T-cell (primary cell): ENCODE results near the gene FAM20B. TPM values are rescaled to one million over a fixed set of nuclear protein-coding genes. Genes with fewer than 3 reads are reported as not detected.

Source experiments
- ATAC-seq, 4 experiments: fragments of 200-7000 bp in 3 of 4; fragments of 150-1000 bp in 1 of 4; cut with Tn5 transposase; replicated peaks in 1 of 4; 1 replicate in 3 of 4; 2 replicates in 1 of 4; pipeline ENCODE4 v1.10.0; 2021; ENCODE audit warnings: moderate library complexity in 3 of 4, mild to moderate bottlenecking in 2 of 4, moderate number of reproducible peaks in 1 of 4
- CTCF ChIA-PET, 2 donors: fragments of 300-600 bp; sonication (Branson Sonifier 250); formaldehyde crosslinking; loops; one replicate each; lab custom pipeline; 2022; ENCODE audit warnings: antibody characterized with exemption in 2 of 2; lab: Charles Lee
- POLR2A ChIA-PET, 2 donors: fragments of 300-600 bp; sonication (Branson Sonifier 250); formaldehyde crosslinking; loops; one replicate each; lab custom pipeline; 2022; ENCODE audit warnings: antibody characterized with exemption in 2 of 2; lab: Charles Lee
- DNase-seq, 35 experiments: peaks; one replicate each; pipeline versions ENCODE4 v3.0.0 to v3.0.0-alpha.2; 2013 to 2023
- H3K27ac ChIP-seq: one replicate; pipeline ENCODE4 v1.5.1; 2013; ENCODE audit warnings: low read length
- H3K27me3 ChIP-seq, 2 experiments: replicated peaks in 1 of 2; 1 replicate in 1 of 2; 2 replicates in 1 of 2; pipeline versions ENCODE4 v1.6.1 to v1.7.0; 2013; ENCODE audit warnings: low read length in 1 of 2, mixed read lengths in 1 of 2; ENCODE audit not compliant: control insufficient read depth in 2 of 2, insufficient read depth in 2 of 2; ENCODE audit errors: extremely low read depth in 1 of 2
- H3K36me3 ChIP-seq, 2 donors: 1 replicate in 1 of 2; 2 replicates in 1 of 2; pipeline versions ENCODE4 v1.6.1 to v1.7.0; 2013; ENCODE audit warnings: low read length in 1 of 2; ENCODE audit not compliant: control insufficient read depth in 2 of 2, insufficient read depth in 1 of 2; ENCODE audit errors: extremely low read depth in 1 of 2
- H3K4me1 ChIP-seq, 2 experiments: 1 replicate in 1 of 2; 2 replicates in 1 of 2; pipeline versions ENCODE4 v1.6.1 to v1.7.0; 2013; ENCODE audit warnings: low read length in 2 of 2, mixed read lengths in 1 of 2; ENCODE audit not compliant: insufficient read depth in 2 of 2, control insufficient read depth in 1 of 2; ENCODE audit errors: extremely low read depth in 1 of 2
- H3K4me3 ChIP-seq, 2 donors: 1 replicate in 1 of 2; 2 replicates in 1 of 2; pipeline versions ENCODE4 v1.5.1 to v1.7.0; 2013; ENCODE audit warnings: mild to moderate bottlenecking in 2 of 2, low read length in 1 of 2, moderate library complexity in 1 of 2; ENCODE audit not compliant: control insufficient read depth in 1 of 2; ENCODE audit errors: extremely low read depth in 1 of 2
- H3K9me3 ChIP-seq: 2 replicates; pipeline ENCODE4 v1.7.0; 2013
- H3K27ac Mint-ChIP-seq, 2 donors: one replicate each; pipeline ENCODE4 v1.8.0; 2020 to 2021; ENCODE audit warnings: mild to moderate bottlenecking in 2 of 2, mixed read lengths in 2 of 2
- H3K27me3 Mint-ChIP-seq, 2 donors: one replicate each; pipeline ENCODE4 v1.8.0; 2021 to 2022; ENCODE audit warnings: mixed read lengths in 2 of 2
- H3K36me3 Mint-ChIP-seq: one replicate; pipeline ENCODE4 v1.8.0; 2021; ENCODE audit warnings: mixed read lengths
- H3K4me1 Mint-ChIP-seq, 3 donors: one replicate each; pipeline ENCODE4 v1.8.0; 2020 to 2022; ENCODE audit warnings: mixed read lengths in 3 of 3, mild to moderate bottlenecking in 1 of 3
- H3K4me3 Mint-ChIP-seq, 3 donors: one replicate each; pipeline ENCODE4 v1.8.0; 2020 to 2022; ENCODE audit warnings: mild to moderate bottlenecking in 3 of 3, mixed read lengths in 3 of 3, moderate library complexity in 3 of 3
- H3K9me3 Mint-ChIP-seq, 3 donors: one replicate each; pipeline ENCODE4 v1.8.0; 2020 to 2022; ENCODE audit warnings: mixed read lengths in 3 of 3
- WGBS: methylation state at CpG from one replicate; pipeline ENCODE4 v1.1.5; 2013; ENCODE audit warnings: missing lambda C conversion rate; ENCODE audit not compliant: insufficient coverage; 5-methylcytosine and 5-hydroxymethylcytosine counted together
- total RNA-seq, 35 experiments: library from RNA in 6 of 35; stranded (reverse) in 6 of 35; fragments of 120-200 nt in 1 of 35; gene quantifications; one replicate each; pipeline versions ENCODE4 v1.2.1 to v1.2.4 and lab custom pipeline; 2013 to 2026

FAM20B gene
- total RNA-seq, 5 donors from 2014 or later (not counting 1 experiment from before 2014, with no cell fraction given), result 17.2 to 26.6 (median 25.5) TPM

DNA sequence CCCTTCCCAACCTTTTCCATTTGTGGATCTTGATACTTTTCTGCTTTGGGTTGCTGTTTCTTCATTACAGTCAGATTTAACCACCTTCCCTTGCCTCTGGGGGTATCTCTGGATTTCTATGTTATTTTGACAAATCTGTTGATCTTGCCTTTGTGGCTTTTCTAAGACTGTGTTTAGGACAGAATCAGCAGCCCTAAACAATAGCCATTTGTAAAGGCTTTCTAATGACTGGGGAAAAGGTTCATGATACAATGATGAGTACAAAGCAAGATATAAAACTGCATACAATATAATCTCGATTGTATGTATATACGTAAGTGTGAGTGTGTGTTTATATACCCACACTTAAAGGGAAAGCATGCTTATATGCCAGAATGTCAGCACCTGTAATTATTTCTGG, 27.8 kb downstream of the FAM20B start:
- ChIA-PET CTCF (interaction anchor here in 1 of 2 donors (0.6 kb wide), 1 partner anchor 117 kb away, joined by 5 read pairs; no protein-coding TSS in a partner anchor), POLR2A (interaction anchor here in 1 of 2 donors (0.7 kb wide), 1 partner anchor 34 kb away, joined by 3 read pairs; no protein-coding TSS in a partner anchor)
- Histone ChIP-seq H3K4me3 (no peak overlapping the region), H3K36me3 (peaks cover 2 to 19% of the 10 kb centered on the region in 2 donors), H3K27ac (no peak overlapping the region), H3K9me3 (peaks cover 2% of the 10 kb centered on the region), H3K4me1 (no peaks in the 10 kb centered on the region), H3K27me3 (no peaks in the 10 kb centered on the region)
- H3K27me3 Mint-ChIP-seq, result no peaks in the 10 kb centered on the region
- H3K4me1 Mint-ChIP-seq, result no peaks in the 10 kb centered on the region
- WGBS, result no CpG with 5 or more reads among the region's 2 CpGs
- peaks cover 53% of the 10 kb centered on the region for H3K36me3 Mint-ChIP-seq
- DNase-seq, result no peak
- H3K27ac Mint-ChIP-seq, result no peak overlapping the region
- H3K9me3 Mint-ChIP-seq, result peaks cover 0 to 6% (median 0%) of the 10 kb centered on the region in 3 donors
- ATAC-seq, result no peak
- no peak overlapping the region for H3K4me3 Mint-ChIP-seq

DNA sequence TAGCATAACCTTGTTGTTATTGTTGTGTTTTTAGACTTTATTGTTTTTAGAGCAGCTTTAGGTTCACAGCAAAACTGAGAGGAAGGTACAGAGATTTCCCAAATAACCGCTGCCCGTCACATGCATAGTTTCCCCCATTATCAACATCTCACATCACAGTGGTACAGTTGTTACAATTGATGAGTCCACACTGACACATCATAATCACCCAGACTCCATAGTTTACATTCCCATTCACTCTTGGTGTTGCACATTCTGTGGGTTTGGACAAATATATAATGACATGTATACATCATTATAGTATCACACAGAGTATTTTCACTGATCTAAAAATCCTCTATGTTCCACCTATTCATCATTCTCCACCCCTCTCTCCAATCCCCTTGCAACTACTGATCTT, 30.2 kb downstream of the FAM20B start:
- Mint-ChIP-seq H3K4me3 (no peak overlapping the region), H3K27ac (no peak overlapping the region), H3K4me1 (no peaks in the 10 kb centered on the region), H3K27me3 (no peaks in the 10 kb centered on the region), H3K36me3 (peaks cover 54% of the 10 kb centered on the region), H3K9me3 (peaks cover 0 to 6% (median 0%) of the 10 kb centered on the region in 3 donors)
- Histone ChIP-seq H3K4me3 (no peak overlapping the region), H3K4me1 (no peaks in the 10 kb centered on the region), H3K27me3 (no peaks in the 10 kb centered on the region), H3K36me3 (peaks cover 2 to 13% of the 10 kb centered on the region in 2 donors), H3K9me3 (peaks cover 2% of the 10 kb centered on the region), H3K27ac (no peak overlapping the region)
- DNase-seq, result no peak
- 100% methylated on average over 2 of the region's 2 CpGs for WGBS
- ATAC-seq, result no peak
- POLR2A ChIA-PET, result no interaction called here
- CTCF ChIA-PET, result no interaction called here

DNA sequence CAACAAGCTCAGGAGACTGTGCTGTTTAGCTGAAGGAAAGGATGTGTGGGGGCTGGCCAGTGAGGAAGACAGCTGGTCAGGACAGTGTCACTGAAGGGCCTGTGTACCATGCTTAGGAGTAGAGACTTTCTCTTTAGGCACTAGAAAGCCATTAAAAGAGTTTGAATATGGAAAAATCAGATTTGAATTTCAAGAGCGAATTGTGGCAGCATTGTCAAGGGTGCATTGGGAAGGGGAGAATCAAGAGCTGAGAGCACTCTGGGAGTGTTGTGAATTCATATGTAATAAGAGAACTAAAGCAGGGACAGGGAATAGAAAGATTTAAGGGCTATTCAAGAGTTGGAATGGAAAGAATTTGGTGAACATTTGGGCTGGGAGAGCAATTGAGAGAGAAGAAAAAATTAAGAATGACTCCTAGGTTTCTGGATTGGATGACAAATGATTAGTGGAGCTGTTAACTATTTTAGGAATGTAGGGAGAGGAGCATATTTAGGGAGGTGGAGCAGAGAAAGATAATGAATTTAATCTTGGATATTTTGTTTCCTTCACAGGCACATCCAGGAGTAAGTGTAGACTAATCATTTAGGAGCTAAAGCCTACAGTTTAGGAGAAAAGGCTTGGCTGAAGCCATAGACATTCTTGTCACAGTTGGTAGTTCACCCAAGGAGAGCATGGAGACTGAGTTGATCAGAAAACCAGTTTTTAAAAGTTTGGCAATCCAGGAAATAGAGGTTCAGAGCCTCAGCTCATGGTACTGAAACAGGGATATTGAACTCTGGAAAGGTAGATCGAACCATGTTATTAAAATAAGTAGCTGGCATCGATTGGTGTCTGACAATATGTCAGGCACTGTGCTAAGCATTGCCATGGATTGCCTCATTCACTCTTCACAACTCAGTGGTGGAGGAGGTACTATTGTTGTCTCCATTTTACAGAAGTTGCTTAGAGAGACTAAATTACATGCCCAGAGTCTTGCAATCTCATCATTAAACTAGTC, 33.1 kb downstream of the FAM20B start:
- Mint-ChIP-seq H3K4me1 (no peaks in the 10 kb centered on the region), H3K9me3 (peaks cover 0 to 6% (median 0%) of the 10 kb centered on the region in 3 donors), H3K36me3 (peaks cover 56% of the 10 kb centered on the region), H3K27ac (peak overlapping the region in 1 of 2 donors; percentile 1), H3K27me3 (no peaks in the 10 kb centered on the region), H3K4me3 (no peak overlapping the region)
- Histone ChIP-seq H3K4me1 (no peaks in the 10 kb centered on the region), H3K4me3 (no peak overlapping the region), H3K9me3 (peaks cover 2% of the 10 kb centered on the region), H3K36me3 (peaks cover 5 to 13% of the 10 kb centered on the region in 2 donors), H3K27me3 (no peaks in the 10 kb centered on the region), H3K27ac (no peak overlapping the region)
- ATAC-seq (no peak), DNase-seq (no peak)
- ChIA-PET CTCF (interaction anchor here in 1 of 2 donors (0.5 kb wide), 1 partner anchor 246 kb away, joined by 3 read pairs; no protein-coding TSS in a partner anchor), POLR2A (no interaction called here)
- 100% methylated on average over 1 of the region's 3 CpGs for WGBS

DNA sequence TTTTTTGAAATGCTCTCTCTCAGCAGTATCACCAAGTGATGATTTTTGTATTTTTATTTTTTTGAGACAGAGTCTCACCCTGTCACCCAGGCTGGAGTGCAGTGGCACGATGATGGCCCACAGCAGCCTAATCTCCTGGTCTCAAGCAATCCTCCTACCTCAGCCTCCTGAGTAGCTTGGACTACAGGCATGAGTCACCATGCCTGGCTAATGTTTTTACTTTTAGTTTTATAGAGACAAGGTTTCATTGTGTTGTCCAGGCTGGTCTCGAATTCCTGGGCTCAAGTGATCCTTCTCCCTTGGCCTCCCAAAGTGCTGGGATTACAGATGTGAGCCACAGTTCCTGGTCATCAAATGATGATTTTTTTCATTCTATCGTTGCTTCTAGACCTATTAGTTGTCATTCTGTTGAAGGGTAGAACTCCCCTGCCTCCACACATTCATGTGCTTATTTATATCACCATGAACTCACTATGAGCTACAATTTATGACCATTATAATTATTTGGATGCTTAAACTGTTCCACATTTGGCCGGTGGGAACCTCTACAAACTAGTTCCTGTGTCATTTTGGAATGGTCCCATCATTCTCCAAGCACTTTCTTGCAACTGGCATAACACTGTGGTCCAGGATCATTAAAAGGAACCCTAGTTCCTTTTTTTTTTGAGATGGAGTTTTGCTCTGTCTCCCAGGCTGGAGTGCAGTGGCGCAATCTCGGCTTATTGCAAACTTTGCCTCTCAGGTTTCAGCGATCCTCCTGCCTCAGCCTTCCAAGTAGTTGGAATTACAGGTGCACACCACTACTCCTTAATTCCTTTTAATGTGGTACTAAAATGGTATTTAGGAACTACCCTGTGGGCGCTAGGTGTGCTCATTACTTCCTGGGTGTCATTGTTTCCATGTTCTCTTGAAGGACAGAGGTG, 35.9 kb downstream of the FAM20B start:
- Mint-ChIP-seq H3K27me3 (no peaks in the 10 kb centered on the region), H3K36me3 (peaks cover 50% of the 10 kb centered on the region), H3K9me3 (no peaks in the 10 kb centered on the region), H3K27ac (no peak overlapping the region), H3K4me1 (no peaks in the 10 kb centered on the region), H3K4me3 (no peak overlapping the region)
- H3K4me3 ChIP-seq, result no peak overlapping the region
- peaks cover 8 to 32% of the 10 kb centered on the region in 2 donors for H3K36me3 ChIP-seq
- WGBS, result no CpG with 5 or more reads among the region's 8 CpGs
- ChIA-PET POLR2A (no interaction called here), CTCF (no interaction called here)
- DNase-seq (no peak), ATAC-seq (no peak)
- no peak overlapping the region for H3K27ac ChIP-seq
- no peaks in the 10 kb centered on the region for H3K27me3 ChIP-seq
- no peaks in the 10 kb centered on the region for H3K9me3 ChIP-seq
- H3K4me1 ChIP-seq, result no peaks in the 10 kb centered on the region

DNA sequence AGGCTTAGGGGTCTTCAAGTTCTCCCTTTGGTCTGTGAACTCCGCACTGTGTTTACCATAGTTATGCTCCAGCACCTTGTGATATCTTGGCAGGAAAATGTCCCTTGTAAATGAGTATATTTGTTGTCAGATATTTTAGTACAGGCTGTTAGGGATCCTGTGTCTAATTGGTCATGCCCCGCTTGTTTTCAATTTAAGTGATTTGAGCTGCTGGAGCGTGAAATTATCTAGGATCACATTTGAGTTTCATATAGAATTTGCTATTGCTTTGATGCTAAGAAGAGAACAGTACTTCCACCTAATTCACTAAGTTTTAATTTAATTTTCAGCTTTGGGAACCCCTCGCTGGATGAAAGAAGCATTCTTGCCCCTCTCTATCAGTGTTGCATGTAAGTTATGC, 40.8 kb downstream of the FAM20B start:
- ChIA-PET POLR2A (interaction anchor here in 1 of 2 donors (0.6 kb wide), 1 partner anchor 103 kb away, joined by 3 read pairs; no protein-coding TSS in a partner anchor), CTCF (no interaction called here)
- Histone ChIP-seq H3K4me1 (no peaks in the 10 kb centered on the region), H3K27me3 (no peaks in the 10 kb centered on the region), H3K4me3 (no peak overlapping the region), H3K27ac (no peak overlapping the region), H3K36me3 (peaks cover 11 to 40% of the 10 kb centered on the region in 2 donors), H3K9me3 (no peaks in the 10 kb centered on the region)
- 96% methylated on average over 3 of the region's 4 CpGs for WGBS
- ATAC-seq, result no peak
- Mint-ChIP-seq H3K4me1 (no peaks in the 10 kb centered on the region), H3K9me3 (no peaks in the 10 kb centered on the region), H3K27me3 (no peaks in the 10 kb centered on the region), H3K27ac (no peak overlapping the region), H3K4me3 (no peak overlapping the region), H3K36me3 (peaks cover 40% of the 10 kb centered on the region)
- DNase-seq, result no peak

DNA sequence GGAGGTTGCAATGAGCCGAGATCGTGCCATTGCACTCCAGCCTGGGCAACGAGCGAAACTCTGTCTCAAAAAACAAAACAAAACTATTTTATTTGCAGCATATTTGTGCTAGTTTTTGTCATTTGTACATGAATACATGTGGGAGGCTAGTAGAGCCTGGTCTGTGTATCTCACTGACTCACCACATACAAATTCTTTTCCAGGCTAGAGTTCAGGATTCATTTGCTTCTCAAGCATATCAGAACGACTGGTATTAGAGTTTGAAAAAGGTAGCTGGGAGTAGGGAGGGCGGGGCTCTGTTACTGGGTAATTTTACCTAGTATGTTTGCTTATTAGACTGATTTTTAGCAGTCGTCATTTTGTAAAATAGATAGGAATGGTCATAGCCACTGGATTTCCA, 51.7 kb downstream of the FAM20B start:
- H3K27ac Mint-ChIP-seq, result peak overlapping the region in 1 of 2 donors; percentile 22
- peaks cover 8% of the 10 kb centered on the region for H3K36me3 Mint-ChIP-seq
- no peaks in the 10 kb centered on the region for H3K27me3 Mint-ChIP-seq
- Histone ChIP-seq H3K27me3 (no peaks in the 10 kb centered on the region), H3K4me1 (peaks cover 7 to 13% of the 10 kb centered on the region in 2 experiments), H3K27ac (no peak overlapping the region), H3K4me3 (no peak overlapping the region), H3K36me3 (peaks cover 5 to 12% of the 10 kb centered on the region in 2 donors), H3K9me3 (no peaks in the 10 kb centered on the region)
- ChIA-PET CTCF (interaction anchor here (0.6 to 1.0 kb wide), 2 partner anchors 293 to 534 kb away, joined by 3 to 11 read pairs; no protein-coding TSS in a partner anchor), POLR2A (no interaction called here)
- ATAC-seq (no peak), DNase-seq (no peak)
- H3K4me3 Mint-ChIP-seq, result no peak overlapping the region
- peaks cover 16 to 21% (median 17%) of the 10 kb centered on the region in 3 donors for H3K4me1 Mint-ChIP-seq
- no peaks in the 10 kb centered on the region for H3K9me3 Mint-ChIP-seq
- WGBS, result 96% methylated on average over 5 of the region's 7 CpGs
